Renal cortex interstitium (tissue), 3 donors: Measurements from ENCODE around the gene LGI2. TPM values are rescaled to one million over a fixed set of nuclear protein-coding genes. Genes with fewer than 3 reads are reported as not detected.

Experiments used
- polyA plus RNA-seq, 3 donors: library from polyadenylated mRNA; unstranded; fragments of 120-200 nt; gene quantifications; one replicate each; pipeline ENCODE4 v1.2.1, GENCODE V29; 2013; ENCODE audit not compliant: insufficient read length in 3 of 3

Gene LGI2
- polyA plus RNA-seq, 3 donors: 31.9 to 36.8 (median 33.9) TPM

Other genes with a start within 250 kb of the LGI2 start
- gene SOD3, start 235.4 kb downstream of the LGI2 start, polyA plus RNA-seq: 10 to 100 TPM in 2 of 3 donors, 1 to 10 TPM in 1; 9.7 to 16.6 (median 12.1) TPM
- 10 to 100 TPM; 16.9 to 21.9 (median 18.1) TPM for gene CCDC149, start 117.9 kb downstream of the LGI2 start, polyA plus RNA-seq
- gene SEPSECS, start 129.5 kb upstream of the LGI2 start, polyA plus RNA-seq: 10 to 100 TPM; 13.2 to 22.5 (median 19.4) TPM
- 10 to 100 TPM; 13.4 to 17.0 (median 15.8) TPM for gene PI4K2B, start 203.1 kb upstream of the LGI2 start, polyA plus RNA-seq